Right lobe of liver (tissue), 6 donors: ENCODE results near the gene PTPRM. TPM values are rescaled to one million over a fixed set of nuclear protein-coding genes. Genes with fewer than 3 reads are reported as not detected.
A peak's percentile ranks its signal among the peaks of the same experiment; 100 is the strongest.

ENCODE experiments used
- ATAC-seq, 4 donors: fragments of 200-7000 bp; cut with Tn5 transposase; one replicate each; pipeline ENCODE4 v1.9.1; 2020; ENCODE audit warnings: mild to moderate bottlenecking in 4 of 4, moderate library complexity in 4 of 4
- DNase-seq, 3 donors: peaks; one replicate each; pipeline ENCODE4 v3.0.0-alpha.2; 2020
- H3K27ac ChIP-seq, 3 donors: fragments of 200-600 bp; one replicate each; pipeline ENCODE4 v1.8.0; 2022
- H3K27me3 ChIP-seq, 2 donors: fragments of 200-600 bp; one replicate each; pipeline ENCODE4 v1.8.0; 2022
- H3K36me3 ChIP-seq, 4 donors: fragments of 200-600 bp; sonication (generic) in 1 of 4; one replicate each; pipeline versions ENCODE4 v1.5.1 to v1.8.0; 2017 to 2022; ENCODE audit warnings: control low read depth in 1 of 4
- H3K4me1 ChIP-seq, 4 donors: fragments of 200-600 bp; sonication (generic) in 1 of 4; one replicate each; pipeline versions ENCODE4 v1.5.1 to v1.8.0; 2017 to 2022; ENCODE audit warnings: control low read depth in 1 of 4
- H3K4me3 ChIP-seq, 3 donors: fragments of 200-600 bp; one replicate each; pipeline ENCODE4 v1.8.0; 2022
- H3K9me3 ChIP-seq, 4 donors: fragments of 200-600 bp; sonication (generic) in 1 of 4; one replicate each; pipeline versions ENCODE4 v1.5.1 to v1.8.0; 2017 to 2022; ENCODE audit warnings: control low read depth in 1 of 4
- CTCF ChIP-seq, 4 donors: fragments of 200-600 bp in 3 of 4; fragments of 450-650 bp in 1 of 4; IDR thresholded peaks; one replicate each; pipeline versions ENCODE4 v1.5.1 to v1.8.0; 2016 to 2022; ENCODE audit warnings: antibody characterized with exemption in 4 of 4, mild to moderate bottlenecking in 2 of 4
- POLR2A ChIP-seq: fragments of 450-650 bp; IDR thresholded peaks from one replicate; pipeline ENCODE4 v1.6.1; 2017; ENCODE audit warnings: antibody characterized with exemption, mild to moderate bottlenecking
- WGBS: methylation state at CpG from one replicate; pipeline ENCODE4 v1.1.6; 2018; ENCODE audit warnings: low coverage, low lambda C conversion rate; ENCODE audit not compliant: insufficient coverage; ENCODE audit errors: missing lambda C conversion rate; 5-methylcytosine and 5-hydroxymethylcytosine counted together
- intact Hi-C, 2 donors: fragments of 100-400 bp; cut with DNase I; formaldehyde crosslinking; loops; one replicate each; pipeline versions ENCODE4 v1.11.2 to v1.14.1; 2022
- total RNA-seq, 6 experiments: library from RNA; depleted of rRNA in 2 of 6; stranded (reverse); fragments of >200 nt in 2 of 6; fragmentation: NEBNext Ultra II Directional in 3 of 6; extraction: Animal tissue kit (Norgen Biotek cat#: 25700) in 3 of 6; gene quantifications; one replicate each; pipeline versions ENCODE4 v1.1.0 to v1.2.4, GENCODE V29; 2016 to 2023
- donor health status: DM: no; HTN: yes; CAD: no.
- donor health status: DM: no; HTN: no; CAD: no.
- donor health status: DM: no; HTN: no; CAD: no.
- donor health status: DM: no; HTN: yes; CAD: no.
- donor health status: DM: no; HTN: yes; CAD: no.

PTPRM gene
- total RNA-seq, 6 experiments from 2014 or later = 15.1 to 45.7 (median 26.5) TPM

GRCh38 chr18:8279346-8279745, 712.2 kb downstream of the PTPRM start:
- ATAC-seq (no peak), DNase-seq (no peak)
- intact Hi-C loops = no loop called here
- WGBS = 90% methylated on average over 7 of the region's 9 CpGs
- Histone ChIP-seq H3K27me3 (no peaks in the 10 kb centered on the region), H3K4me3 (no peak overlapping the region), H3K36me3 (no peaks in the 10 kb centered on the region), H3K9me3 (no peaks in the 10 kb centered on the region), H3K4me1 (peaks cover 0 to 6% (median 0%) of the 10 kb centered on the region in 4 donors), H3K27ac (no peak overlapping the region)
- TF ChIP-seq CTCF (IDR thresholded peaks at IDR 0.05) = no peak
- TF ChIP-seq POLR2A = no peak

GRCh38 chr18:8279781-8280330, 712.7 kb downstream of the PTPRM start:
- TF ChIP-seq POLR2A (no peak), CTCF (IDR thresholded peaks at IDR 0.05) (no peak)
- no peak for DNase-seq
- intact Hi-C loops = no loop called here

GRCh38 chr18:8283891-8284585, 716.9 kb downstream of the PTPRM start:
- no peaks in the 10 kb centered on the region for H3K36me3 ChIP-seq
- H3K27me3 ChIP-seq = no peaks in the 10 kb centered on the region
- H3K9me3 ChIP-seq = no peaks in the 10 kb centered on the region
- intact Hi-C loops = no loop called here
- H3K4me3 ChIP-seq = no peak overlapping the region
- ATAC-seq (peak in 2 of 4 donors; percentile 43), DNase-seq (no peak)
- peaks cover 0 to 10% (median 0%) of the 10 kb centered on the region in 4 donors for H3K4me1 ChIP-seq
- WGBS = 19% methylated on average over 3 of the region's 3 CpGs
- H3K27ac ChIP-seq = peak overlapping the region in 1 of 3 donors; percentile 26
- TF ChIP-seq POLR2A (no peak), CTCF (IDR thresholded peaks at IDR 0.05) (no peak)

More at GRCh38 chr18:8279781-8280330, 712.7 kb downstream of the PTPRM start:
- H3K27ac ChIP-seq = no peak overlapping the region
- H3K27me3 ChIP-seq = no peaks in the 10 kb centered on the region
- 93% methylated on average over 5 of the region's 7 CpGs for WGBS
- no peak overlapping the region for H3K4me3 ChIP-seq
- H3K4me1 ChIP-seq = peaks cover 0 to 6% (median 0%) of the 10 kb centered on the region in 4 donors
- H3K9me3 ChIP-seq = no peaks in the 10 kb centered on the region
- H3K36me3 ChIP-seq = no peaks in the 10 kb centered on the region
- no peak for ATAC-seq

GRCh38 chr18:8286303-8286702, 719.2 kb downstream of the PTPRM start:
- DNase-seq (no peak), ATAC-seq (no peak)
- intact Hi-C loops = no loop called here
- WGBS = 89% methylated on average over 2 of the region's 2 CpGs
- H3K9me3 ChIP-seq = no peaks in the 10 kb centered on the region
- no peak overlapping the region for H3K27ac ChIP-seq
- H3K4me3 ChIP-seq = no peak overlapping the region
- no peak for TF ChIP-seq POLR2A
- TF ChIP-seq CTCF (IDR thresholded peaks at IDR 0.05) = no peak
- no peaks in the 10 kb centered on the region for H3K36me3 ChIP-seq
- peaks cover 0 to 10% (median 0%) of the 10 kb centered on the region in 4 donors for H3K4me1 ChIP-seq
- H3K27me3 ChIP-seq = no peaks in the 10 kb centered on the region
